PC-3 (cell line): Measurements from ENCODE around the gene CLASP1. TPM values are rescaled to one million over a fixed set of nuclear protein-coding genes. Genes with fewer than 3 reads are reported as not detected.

Experiments
- ATAC-seq: fragments of 200-7000 bp; cut with Tn5 transposase; 2 replicates; pipeline ENCODE4 v1.9.1; 2020; ENCODE audit warnings: mild to moderate bottlenecking, moderate library complexity
- BruUV-seq: library from RNA; stranded (reverse); fragments of 400-500 nt; replicated peaks from 2 replicates; lab custom pipeline; 2021; lab: Mats Ljungman, UMichigan
- CTCF ChIA-PET: fragments of 300-600 bp; sonication (Branson Sonifier 250); formaldehyde crosslinking; loops from one replicate; lab custom pipeline; 2022; ENCODE audit warnings: antibody characterized with exemption; lab: Charles Lee
- POLR2A ChIA-PET: fragments of 300-600 bp; sonication (Branson Sonifier 250); formaldehyde crosslinking; loops from one replicate; lab custom pipeline; 2022; ENCODE audit warnings: antibody characterized with exemption; ENCODE audit not compliant: unreplicated experiment; lab: Charles Lee
- DNase-seq: peaks from one replicate; pipeline ENCODE4 v3.0.0-alpha.2; 2015
- H2AFZ ChIP-seq: fragments of 300-600 bp; sonication (generic); 2 replicates; pipeline ENCODE4 v1.6.0; 2016; ENCODE audit warnings: antibody characterized with exemption, low read length
- H3F3A ChIP-seq: fragments of 300-600 bp; sonication (generic); one replicate; pipeline ENCODE4 v1.6.0; 2017; ENCODE audit warnings: antibody characterized with exemption, low read length, control low read depth, mild to moderate bottlenecking; ENCODE audit not compliant: unreplicated experiment
- H3K27ac ChIP-seq: fragments of 300-600 bp; sonication (generic); 2 replicates; pipeline ENCODE4 v1.5.1; 2016; ENCODE audit warnings: mild to moderate bottlenecking, low read length
- H3K27me3 ChIP-seq: fragments of 300-600 bp; sonication (generic); 2 replicates; pipeline ENCODE4 v1.6.1; 2016; ENCODE audit warnings: low read length, mixed read lengths
- H3K36me3 ChIP-seq: fragments of 300-600 bp; sonication (generic); 2 replicates; pipeline ENCODE4 v1.6.1; 2016; ENCODE audit warnings: low read depth, mixed run types, low read length, mixed read lengths
- H3K4me1 ChIP-seq: fragments of 300-600 bp; sonication (generic); 2 replicates; pipeline ENCODE4 v1.5.1; 2016; ENCODE audit warnings: low read length; ENCODE audit not compliant: insufficient read depth
- H3K4me2 ChIP-seq: fragments of 300-600 bp; sonication (generic); 2 replicates; pipeline ENCODE4 v1.6.0; 2016; ENCODE audit warnings: low read length
- H3K4me3 ChIP-seq: fragments of 300-600 bp; sonication (generic); 2 replicates; pipeline ENCODE4 v1.5.1; 2016; ENCODE audit warnings: mild to moderate bottlenecking, low read length, mixed read lengths
- H3K79me2 ChIP-seq: fragments of 300-600 bp; sonication (generic); 2 replicates; pipeline ENCODE4 v1.6.1; 2017; ENCODE audit warnings: low read length, mixed read lengths
- H3K9ac ChIP-seq: fragments of 300-600 bp; sonication (generic); 2 replicates; pipeline ENCODE4 v1.6.0; 2016; ENCODE audit warnings: mild to moderate bottlenecking, low read length
- H3K9me2 ChIP-seq: fragments of 300-600 bp; sonication (generic); replicated peaks from 2 replicates; pipeline ENCODE4 v1.6.1; 2016; ENCODE audit warnings: mixed run types, low read length, mixed read lengths
- H3K9me3 ChIP-seq: fragments of 300-600 bp; sonication (generic); 2 replicates; pipeline ENCODE4 v1.6.1; 2016; ENCODE audit warnings: low read length, mixed read lengths
- H4K20me1 ChIP-seq: fragments of 300-600 bp; sonication (generic); 2 replicates; pipeline ENCODE4 v1.6.1; 2016; ENCODE audit warnings: low read length, mixed read lengths
- EZH2 ChIP-seq: fragments of 300-600 bp; sonication (generic); IDR thresholded peaks from one replicate; pipeline ENCODE4 v1.6.1; 2017; ENCODE audit warnings: antibody characterized with exemption, mild to moderate bottlenecking, low read length; ENCODE audit not compliant: unreplicated experiment
- EZH2phosphoT487 ChIP-seq: fragments of 300-600 bp; sonication (generic); IDR thresholded peaks from 2 replicates; pipeline ENCODE4 v1.6.1; 2018; ENCODE audit warnings: mild to moderate bottlenecking, antibody characterized with exemption, low read length, borderline replicate concordance
- intact Hi-C: fragments of 100-400 bp; cut with micrococcal nuclease; formaldehyde crosslinking; loops from 2 replicates; pipeline ENCODE4 v1.9.0; 2023
- total RNA-seq: library from RNA; depleted of rRNA; stranded (reverse); fragments of >200 nt; gene quantifications from 2 replicates; pipeline ENCODE4 v1.2.3, GENCODE V29; 2014
- TF ChIP-seq, protein P1 (sequence below): fragments of 300-600 bp; sonication (generic); conservative IDR thresholded peaks from 2 replicates; pipeline ENCODE4 v1.5.1; 2017; ENCODE audit warnings: antibody characterized with exemption, low read depth, mild to moderate bottlenecking, low read length

The CLASP1 gene
- total RNA-seq, 1 experiment from 2014 or later = 24.3 TPM

GRCh38 chr2:121584741-121585140, 64.5 kb downstream of the CLASP1 start:
- BruUV-seq = no TSS peak
- Histone ChIP-seq H3K27me3 (no peaks in the 10 kb centered on the region), H3K4me2 (no peak overlapping the region), H3K79me2 (peaks cover 19% of the 10 kb centered on the region; the same call in 1 of the 2 replicates), H4K20me1 (peaks cover under 1% of the 10 kb centered on the region; the same call in 1 of the 2 replicates), H3K4me3 (no peak overlapping the region), H2AFZ (no peak overlapping the region), H3K27ac (no peak overlapping the region), H3K4me1 (peaks cover 11% of the 10 kb centered on the region), H3K9me3 (no peaks in the 10 kb centered on the region), H3F3A (no peaks in the 10 kb centered on the region), H3K9ac (no peak overlapping the region), H3K9me2 (no peaks in the 10 kb centered on the region), H3K36me3 (no peaks in the 10 kb centered on the region)
- DNase-seq = no peak
- intact Hi-C loops = no loop called here
- TF ChIP-seq EZH2phosphoT487 (no peak), EZH2 (no peak)
- TF ChIP-seq, protein P1, sequence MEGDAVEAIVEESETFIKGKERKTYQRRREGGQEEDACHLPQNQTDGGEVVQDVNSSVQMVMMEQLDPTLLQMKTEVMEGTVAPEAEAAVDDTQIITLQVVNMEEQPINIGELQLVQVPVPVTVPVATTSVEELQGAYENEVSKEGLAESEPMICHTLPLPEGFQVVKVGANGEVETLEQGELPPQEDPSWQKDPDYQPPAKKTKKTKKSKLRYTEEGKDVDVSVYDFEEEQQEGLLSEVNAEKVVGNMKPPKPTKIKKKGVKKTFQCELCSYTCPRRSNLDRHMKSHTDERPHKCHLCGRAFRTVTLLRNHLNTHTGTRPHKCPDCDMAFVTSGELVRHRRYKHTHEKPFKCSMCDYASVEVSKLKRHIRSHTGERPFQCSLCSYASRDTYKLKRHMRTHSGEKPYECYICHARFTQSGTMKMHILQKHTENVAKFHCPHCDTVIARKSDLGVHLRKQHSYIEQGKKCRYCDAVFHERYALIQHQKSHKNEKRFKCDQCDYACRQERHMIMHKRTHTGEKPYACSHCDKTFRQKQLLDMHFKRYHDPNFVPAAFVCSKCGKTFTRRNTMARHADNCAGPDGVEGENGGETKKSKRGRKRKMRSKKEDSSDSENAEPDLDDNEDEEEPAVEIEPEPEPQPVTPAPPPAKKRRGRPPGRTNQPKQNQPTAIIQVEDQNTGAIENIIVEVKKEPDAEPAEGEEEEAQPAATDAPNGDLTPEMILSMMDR = no peak
- ChIA-PET CTCF (no interaction called here), POLR2A (no interaction called here)
- ATAC-seq = no peak

DNA sequence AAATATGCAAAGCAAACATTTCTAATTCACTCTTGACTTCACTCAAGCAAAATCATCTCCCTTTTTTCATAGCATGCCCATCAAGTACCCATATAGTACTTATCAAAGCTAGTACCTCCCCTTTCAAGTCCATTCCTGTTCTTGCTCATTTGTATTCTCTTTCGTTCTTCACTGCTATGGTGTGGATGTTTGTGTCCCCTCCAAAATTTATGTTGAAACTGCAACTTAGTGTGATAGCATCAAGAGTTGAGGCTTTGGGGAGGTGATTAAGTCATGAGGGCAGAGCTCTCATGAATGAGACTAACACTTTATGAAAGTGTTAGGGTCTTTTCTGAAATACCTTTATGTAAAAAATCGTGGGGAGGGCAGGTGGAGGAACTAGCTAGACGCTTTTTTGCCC, 65.7 kb downstream of the CLASP1 start:
- Histone ChIP-seq H4K20me1 (0 out of 2 replicates have a peak, but pooled peaks cover 6% of the 10 kb centered on the region), H3K9me2 (no peaks in the 10 kb centered on the region)
- CTCF ChIA-PET = no interaction called here

DNA sequence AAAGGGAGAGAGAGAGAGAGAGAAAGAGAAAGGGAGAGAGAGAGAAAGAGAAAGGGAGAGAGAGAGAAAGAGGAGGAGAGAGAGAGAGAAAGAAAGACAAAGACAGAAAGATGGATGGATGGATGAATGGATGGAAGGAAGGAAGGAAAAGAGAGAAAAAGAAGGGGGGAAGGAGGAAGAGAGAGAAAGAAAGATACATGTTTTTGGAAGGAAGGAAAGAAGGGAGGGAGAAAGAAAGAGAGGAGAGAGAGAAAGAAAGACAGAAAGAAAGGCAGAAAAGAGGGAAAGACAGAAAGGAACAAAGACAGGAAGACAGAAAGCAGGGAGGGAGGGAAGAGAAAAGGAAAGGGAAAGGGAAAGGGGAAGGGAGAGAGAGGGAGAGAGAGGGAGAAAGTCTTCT, 67.0 kb downstream of the CLASP1 start:
- H3F3A ChIP-seq = no peaks in the 10 kb centered on the region
- H4K20me1 ChIP-seq = 0 out of 2 replicates have a peak, but pooled peaks cover 6% of the 10 kb centered on the region
- H3K9me3 ChIP-seq = no peaks in the 10 kb centered on the region
- no peak overlapping the region for H3K4me2 ChIP-seq
- H3K27ac ChIP-seq = no peak overlapping the region
- TF ChIP-seq EZH2 (no peak), EZH2phosphoT487 (no peak)
- TF ChIP-seq, protein P1 = no peak
- no peaks in the 10 kb centered on the region for H3K9me2 ChIP-seq
- H3K9ac ChIP-seq = no peak overlapping the region
- POLR2A ChIA-PET = no interaction called here
- DNase-seq = no peak
- peaks cover 11% of the 10 kb centered on the region for H3K4me1 ChIP-seq
- no TSS peak for BruUV-seq
- intact Hi-C loops = no loop called here
- no peak for ATAC-seq
- H2AFZ ChIP-seq = no peak overlapping the region
- H3K27me3 ChIP-seq = no peaks in the 10 kb centered on the region
- H3K4me3 ChIP-seq = no peak overlapping the region
- H3K36me3 ChIP-seq = no peaks in the 10 kb centered on the region
- CTCF ChIA-PET = no interaction called here
- peaks cover 32% of the 10 kb centered on the region for H3K79me2 ChIP-seq

More for the DNA sequence above, 65.7 kb downstream of the CLASP1 start:
- POLR2A ChIA-PET = no interaction called here
- DNase-seq = no peak
- no peak overlapping the region for H3K27ac ChIP-seq
- no peak overlapping the region for H3K4me2 ChIP-seq
- H3K36me3 ChIP-seq = no peaks in the 10 kb centered on the region
- no peak for ATAC-seq
- H3K9ac ChIP-seq = no peak overlapping the region
- no peaks in the 10 kb centered on the region for H3K9me3 ChIP-seq
- intact Hi-C loops = no loop called here
- no peak overlapping the region for H2AFZ ChIP-seq
- peaks cover 24% of the 10 kb centered on the region; the same call in 1 of the 2 replicates for H3K79me2 ChIP-seq
- H3K27me3 ChIP-seq = no peaks in the 10 kb centered on the region
- BruUV-seq = no TSS peak
- no peak for TF ChIP-seq EZH2phosphoT487
- TF ChIP-seq EZH2 = no peak
- TF ChIP-seq, protein P1 = no peak
- H3K4me1 ChIP-seq = peaks cover 11% of the 10 kb centered on the region
- no peaks in the 10 kb centered on the region for H3F3A ChIP-seq
- no peak overlapping the region for H3K4me3 ChIP-seq
